ENCODE data around the gene KLF13. TPM values are rescaled to one million over a fixed set of nuclear protein-coding genes. Genes with fewer than 3 reads are reported as not detected.

KLF13 gene
- total RNA-seq, 1 experiment from 2014 or later: 60.1 TPM

DNA sequence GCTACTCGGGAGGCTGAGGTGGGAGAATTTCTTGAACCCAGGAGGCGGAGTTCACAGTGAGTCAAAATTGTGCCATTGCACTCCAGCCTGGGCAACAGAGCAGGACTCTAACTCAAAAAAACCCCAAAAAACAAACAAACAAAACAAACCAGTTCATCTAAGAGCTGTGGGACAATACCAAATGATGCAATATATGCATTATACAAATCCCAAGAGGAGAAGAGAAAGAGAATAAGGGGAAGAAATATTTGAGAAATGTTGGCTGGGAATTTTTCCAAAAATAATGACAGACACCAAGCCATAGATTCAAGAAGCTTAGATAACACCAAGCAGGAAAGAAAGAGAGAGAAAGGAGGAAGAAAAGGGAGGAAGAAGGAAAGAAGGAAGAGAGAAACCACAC lies 82.5 kb downstream of the KLF13 start:
- ChIA-PET RAD21 (ENCODE audit: low non-redundant PET in 1 of 2, low total read pairs in 2 of 2, uncharacterized antibody in 2 of 2, unreplicated experiment in 2 of 2) (no interaction called here), POLR2A (no interaction called here), CTCF (no interaction called here)
- ATAC-seq: no peak
- intact Hi-C loops (cut with micrococcal nuclease): no loop called here
- Histone ChIP-seq H3K4me2 (ENCODE audit: low read length) (no peak overlapping the region), H3K4me3 (replicated peaks in 1 of 2; ENCODE audit: low read depth in 1 of 2, low read length in 2 of 2) (no peak overlapping the region), H3K27ac (ENCODE audit: low read depth, low read length) (no peak overlapping the region), H3K4me1 (ENCODE audit: control insufficient read depth in 1 of 2, insufficient read depth in 2 of 2, low read length in 2 of 2) (peaks cover 12 to 18% of the 10 kb centered on the region in 2 experiments; a peak in 3 of 4 replicates), H2AFZ (ENCODE audit: low read depth, low read length, poor library complexity, severe bottlenecking) (no peak overlapping the region), H3K9me3 (ENCODE audit: control insufficient read depth in 1 of 2, insufficient read depth in 1 of 2, low read depth in 1 of 2, low read length in 2 of 2) (no peaks in the 10 kb centered on the region), H3K36me3 (ENCODE audit: control insufficient read depth in 1 of 2, insufficient read depth in 2 of 2, low read length in 2 of 2) (no peaks in the 10 kb centered on the region), H4K20me1 (ENCODE audit: insufficient read depth) (no peaks in the 10 kb centered on the region), H3K9ac (ENCODE audit: low read length) (no peak overlapping the region), H3K27me3 (ENCODE audit: insufficient read depth, low read length) (no peaks in the 10 kb centered on the region), H3K9me2 (ENCODE audit: insufficient read depth) (no peaks in the 10 kb centered on the region), H3K79me2 (ENCODE audit: insufficient read depth, low read length) (no peaks in the 10 kb centered on the region)
- no peak for DNase-seq (ENCODE audit: low read depth, low spot score)
- TF ChIP-seq FOSL1 (IDR thresholded peaks at IDR 0.05; ENCODE audit: low read depth) (no peak), JUND (IDR thresholded peaks at IDR 0.05) (no peak), SRF (IDR thresholded peaks at IDR 0.05; ENCODE audit: low read depth) (no peak), EZH2 (IDR thresholded peaks at IDR 0.05) (no peak), POLR2AphosphoS5 (IDR thresholded peaks at IDR 0.05; ENCODE audit: low read depth, low read length) (no peak), CEBPB (IDR thresholded peaks at IDR 0.05; ENCODE audit: low read depth) (no peak), ZBTB33 (IDR thresholded peaks at IDR 0.05; ENCODE audit: extremely low read depth, insufficient replicate concordance, low read length) (no peak), ELF1 (IDR thresholded peaks at IDR 0.05; ENCODE audit: borderline replicate concordance, low read depth) (no peak), CBX3 (IDR thresholded peaks at IDR 0.05; ENCODE audit: low read depth) (no peak), ZNF274 (IDR thresholded peaks at IDR 0.05; ENCODE audit: low read depth, low read length) (no peak), EGR1 (IDR thresholded peaks at IDR 0.05; ENCODE audit: low read depth) (no peak), SIN3A (IDR thresholded peaks at IDR 0.05; ENCODE audit: low read depth) (no peak), TCF7L2 (IDR thresholded peaks at IDR 0.05; ENCODE audit: borderline replicate concordance, extremely low read depth, insufficient read depth, insufficient read length) (no peak), RAD21 (IDR thresholded peaks at IDR 0.05; ENCODE audit: low read depth) (no peak)
- TF ChIP-seq, protein P1, sequence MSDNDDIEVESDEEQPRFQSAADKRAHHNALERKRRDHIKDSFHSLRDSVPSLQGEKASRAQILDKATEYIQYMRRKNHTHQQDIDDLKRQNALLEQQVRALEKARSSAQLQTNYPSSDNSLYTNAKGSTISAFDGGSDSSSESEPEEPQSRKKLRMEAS (IDR thresholded peaks at IDR 0.05): no peak
- TF ChIP-seq, protein P2, sequence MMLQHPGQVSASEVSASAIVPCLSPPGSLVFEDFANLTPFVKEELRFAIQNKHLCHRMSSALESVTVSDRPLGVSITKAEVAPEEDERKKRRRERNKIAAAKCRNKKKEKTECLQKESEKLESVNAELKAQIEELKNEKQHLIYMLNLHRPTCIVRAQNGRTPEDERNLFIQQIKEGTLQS (IDR thresholded peaks at IDR 0.05): no peak
- BruUV-seq (replicated peaks): no TSS peak

All from HCT116 (cell line).